DOHH2 (cell line): ENCODE measurements around the gene AMBRA1.

Experiments
- H3F3A ChIP-seq: fragments of 200-600 bp; sonication (generic), shearing (Covaris generic); 2 replicates; pipeline ENCODE4 v1.6.0; 2016; ENCODE audit warnings: antibody characterized with exemption, mild to moderate bottlenecking; ENCODE audit not compliant: control insufficient read depth, insufficient read depth
- H3K27ac ChIP-seq: fragments of 200-600 bp; sonication (generic); 2 replicates; pipeline ENCODE4 v1.5.1; 2014; ENCODE audit warnings: low read depth, mild to moderate bottlenecking, low read length, moderate library complexity
- H3K27me3 ChIP-seq: fragments of 200-600 bp; sonication (generic); 2 replicates; pipeline ENCODE4 v1.6.1; 2014; ENCODE audit warnings: mild to moderate bottlenecking, low read length, mixed read lengths; ENCODE audit not compliant: control insufficient read depth
- H3K36me3 ChIP-seq: fragments of 200-600 bp; sonication (generic); 2 replicates; pipeline ENCODE4 v1.6.1; 2014; ENCODE audit warnings: mild to moderate bottlenecking, low read length, moderate library complexity, mixed read lengths; ENCODE audit not compliant: control insufficient read depth
- H3K4me1 ChIP-seq: fragments of 200-600 bp; sonication (generic); 2 replicates; pipeline ENCODE4 v1.6.1; 2014; ENCODE audit warnings: mild to moderate bottlenecking, low read length, mixed read lengths; ENCODE audit not compliant: control insufficient read depth
- H3K4me2 ChIP-seq: fragments of 200-600 bp; sonication (generic); 2 replicates; pipeline ENCODE4 v1.6.0; 2014; ENCODE audit warnings: mild to moderate bottlenecking, low read length, moderate library complexity
- H3K4me3 ChIP-seq: fragments of 200-600 bp; sonication (generic); 2 replicates; pipeline ENCODE4 v1.5.1; 2014; ENCODE audit warnings: mild to moderate bottlenecking, low read length, mixed read lengths
- H3K79me2 ChIP-seq: fragments of 200-600 bp; sonication (generic); 2 replicates; pipeline ENCODE4 v1.6.1; 2014; ENCODE audit warnings: mild to moderate bottlenecking, low read length, mixed read lengths; ENCODE audit not compliant: control insufficient read depth
- H3K9me2 ChIP-seq: fragments of 200-600 bp; sonication (generic); replicated peaks from 2 replicates; pipeline ENCODE4 v1.6.1; 2014; ENCODE audit warnings: mild to moderate bottlenecking, low read length, mixed read lengths; ENCODE audit not compliant: control insufficient read depth
- H3K9me3 ChIP-seq: fragments of 200-600 bp; sonication (generic); 2 replicates; pipeline ENCODE4 v1.6.1; 2014; ENCODE audit warnings: antibody characterized with exemption, low read length, mixed read lengths; ENCODE audit not compliant: control insufficient read depth, insufficient read depth
- H4K20me1 ChIP-seq: fragments of 200-600 bp; sonication (generic); 2 replicates; pipeline ENCODE4 v1.6.0; 2014; ENCODE audit warnings: low read depth, mild to moderate bottlenecking, antibody characterized with exemption, low read length, moderate library complexity; ENCODE audit not compliant: control insufficient read depth, insufficient read depth
- CTCF ChIP-seq: fragments of 200-600 bp; sonication (generic); IDR thresholded peaks from one replicate; pipeline ENCODE4 v1.5.1; 2014; ENCODE audit warnings: antibody characterized with exemption, mild to moderate bottlenecking, low read depth, low read length; ENCODE audit not compliant: poor library complexity, severe bottlenecking
- EZH2phosphoT487 ChIP-seq: fragments of 200-600 bp; sonication (generic); IDR thresholded peaks from 2 replicates; pipeline ENCODE4 v1.6.1; 2017; ENCODE audit warnings: borderline replicate concordance, mild to moderate bottlenecking, antibody characterized with exemption, low read length, moderate library complexity, mixed read lengths

Gene AMBRA1

GRCh38 chr11:46457021-46457420, 136.8 kb downstream of the AMBRA1 start:
- Histone ChIP-seq H3K4me2 (no peak overlapping the region), H3K27me3 (no peaks in the 10 kb centered on the region), H3K36me3 (no peaks in the 10 kb centered on the region), H3K9me3 (no peaks in the 10 kb centered on the region), H4K20me1 (0 out of 2 replicates have a peak, but pooled peaks cover 4% of the 10 kb centered on the region), H3K4me3 (no peak overlapping the region), H3K27ac (no peak overlapping the region), H3K9me2 (no peaks in the 10 kb centered on the region), H3K4me1 (no peaks in the 10 kb centered on the region), H3F3A (no peaks in the 10 kb centered on the region), H3K79me2 (no peaks in the 10 kb centered on the region)
- no peak for TF ChIP-seq CTCF
- TF ChIP-seq EZH2phosphoT487 = no peak

- Histone ChIP-seq H3K9me3 (no peaks in the 10 kb centered on the region), H3K4me2 (no peak overlapping the region), H3F3A (no peaks in the 10 kb centered on the region), H3K36me3 (no peaks in the 10 kb centered on the region), H3K4me1 (no peaks in the 10 kb centered on the region), H3K4me3 (no peak overlapping the region), H4K20me1 (0 out of 2 replicates have a peak, but pooled peaks cover 4% of the 10 kb centered on the region), H3K27ac (no peak overlapping the region), H3K9me2 (no peaks in the 10 kb centered on the region), H3K79me2 (no peaks in the 10 kb centered on the region), H3K27me3 (no peaks in the 10 kb centered on the region)
- no peak for TF ChIP-seq CTCF
- no peak for TF ChIP-seq EZH2phosphoT487
Measured at GRCh38 chr11:46456269-46457001, 137.4 kb downstream of the AMBRA1 start.

GRCh38 chr11:46455834-46456233, 138.0 kb downstream of the AMBRA1 start:
- no peaks in the 10 kb centered on the region for H3K9me3 ChIP-seq
- no peaks in the 10 kb centered on the region for H3F3A ChIP-seq
- no peaks in the 10 kb centered on the region for H3K79me2 ChIP-seq
- no peaks in the 10 kb centered on the region for H3K4me1 ChIP-seq
- no peaks in the 10 kb centered on the region for H3K36me3 ChIP-seq
- H3K4me2 ChIP-seq = no peak overlapping the region
- TF ChIP-seq CTCF (no peak), EZH2phosphoT487 (no peak)
- H3K4me3 ChIP-seq = no peak overlapping the region
- H3K27ac ChIP-seq = no peak overlapping the region
- no peaks in the 10 kb centered on the region for H3K27me3 ChIP-seq
- H3K9me2 ChIP-seq = no peaks in the 10 kb centered on the region
- 0 out of 2 replicates have a peak, but pooled peaks cover 4% of the 10 kb centered on the region for H4K20me1 ChIP-seq
